Neural cell (in vitro differentiated cells): ENCODE measurements around the gene CST4.

Experiments used
- POLR2AphosphoS5 ChIP-seq: IDR thresholded peaks from 2 replicates; pipeline ENCODE4 v1.6.1; 2012
- TF ChIP-seq, protein P1 (sequence below): fragments of 450-650 bp; IDR thresholded peaks from 2 replicates; pipeline ENCODE4 v1.5.1; 2014; ENCODE audit warnings: antibody characterized with exemption, mild to moderate bottlenecking, moderate library complexity; ENCODE audit not compliant: poor library complexity, severe bottlenecking

DNA sequence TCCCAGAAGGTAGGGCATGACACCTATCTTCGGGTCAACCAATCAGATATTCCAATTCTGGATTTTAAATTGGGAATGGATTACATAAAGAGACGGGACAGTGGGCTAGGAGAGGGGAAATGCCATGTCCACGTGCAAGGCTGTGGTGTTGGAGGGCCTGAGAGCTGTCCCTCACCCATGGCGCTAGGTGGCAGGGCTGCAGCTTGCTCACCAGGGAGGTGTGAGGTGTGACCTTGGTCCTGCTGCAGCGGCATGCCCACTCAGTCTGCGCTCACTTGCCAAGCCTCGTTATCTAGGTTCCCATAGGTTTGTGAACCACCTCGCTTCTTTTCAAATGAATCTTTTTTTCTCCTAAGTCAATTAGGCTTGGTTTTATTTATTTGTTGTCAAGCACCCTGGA lies 31.6 kb downstream of the CST4 start:
- no peak for TF ChIP-seq POLR2AphosphoS5
- TF ChIP-seq, protein P1, sequence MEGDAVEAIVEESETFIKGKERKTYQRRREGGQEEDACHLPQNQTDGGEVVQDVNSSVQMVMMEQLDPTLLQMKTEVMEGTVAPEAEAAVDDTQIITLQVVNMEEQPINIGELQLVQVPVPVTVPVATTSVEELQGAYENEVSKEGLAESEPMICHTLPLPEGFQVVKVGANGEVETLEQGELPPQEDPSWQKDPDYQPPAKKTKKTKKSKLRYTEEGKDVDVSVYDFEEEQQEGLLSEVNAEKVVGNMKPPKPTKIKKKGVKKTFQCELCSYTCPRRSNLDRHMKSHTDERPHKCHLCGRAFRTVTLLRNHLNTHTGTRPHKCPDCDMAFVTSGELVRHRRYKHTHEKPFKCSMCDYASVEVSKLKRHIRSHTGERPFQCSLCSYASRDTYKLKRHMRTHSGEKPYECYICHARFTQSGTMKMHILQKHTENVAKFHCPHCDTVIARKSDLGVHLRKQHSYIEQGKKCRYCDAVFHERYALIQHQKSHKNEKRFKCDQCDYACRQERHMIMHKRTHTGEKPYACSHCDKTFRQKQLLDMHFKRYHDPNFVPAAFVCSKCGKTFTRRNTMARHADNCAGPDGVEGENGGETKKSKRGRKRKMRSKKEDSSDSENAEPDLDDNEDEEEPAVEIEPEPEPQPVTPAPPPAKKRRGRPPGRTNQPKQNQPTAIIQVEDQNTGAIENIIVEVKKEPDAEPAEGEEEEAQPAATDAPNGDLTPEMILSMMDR = no peak
